ENCODE measurements around the gene CFAP298. TPM values are rescaled to one million over a fixed set of nuclear protein-coding genes. Genes with fewer than 3 reads are reported as not detected.

CFAP298 gene
- total RNA-seq, 1 donor from 2014 or later, result 43.8 TPM

GRCh38 chr21:32603131-32603530 lies 9.0 kb downstream of the CFAP298 start:
- Mint-ChIP-seq H3K4me1 (ENCODE audit: unreplicated experiment) (no peaks in the 10 kb centered on the region), H3K27ac (no peak overlapping the region), H3K36me3 (peaks cover 15% of the 10 kb centered on the region), H3K4me3 (no peak overlapping the region), H3K27me3 (no peaks in the 10 kb centered on the region), H3K9me3 (no peaks in the 10 kb centered on the region)
- DNase-seq (ENCODE audit: extremely low spot score, unreplicated experiment), result no peak
- TF ChIP-seq, protein P1, sequence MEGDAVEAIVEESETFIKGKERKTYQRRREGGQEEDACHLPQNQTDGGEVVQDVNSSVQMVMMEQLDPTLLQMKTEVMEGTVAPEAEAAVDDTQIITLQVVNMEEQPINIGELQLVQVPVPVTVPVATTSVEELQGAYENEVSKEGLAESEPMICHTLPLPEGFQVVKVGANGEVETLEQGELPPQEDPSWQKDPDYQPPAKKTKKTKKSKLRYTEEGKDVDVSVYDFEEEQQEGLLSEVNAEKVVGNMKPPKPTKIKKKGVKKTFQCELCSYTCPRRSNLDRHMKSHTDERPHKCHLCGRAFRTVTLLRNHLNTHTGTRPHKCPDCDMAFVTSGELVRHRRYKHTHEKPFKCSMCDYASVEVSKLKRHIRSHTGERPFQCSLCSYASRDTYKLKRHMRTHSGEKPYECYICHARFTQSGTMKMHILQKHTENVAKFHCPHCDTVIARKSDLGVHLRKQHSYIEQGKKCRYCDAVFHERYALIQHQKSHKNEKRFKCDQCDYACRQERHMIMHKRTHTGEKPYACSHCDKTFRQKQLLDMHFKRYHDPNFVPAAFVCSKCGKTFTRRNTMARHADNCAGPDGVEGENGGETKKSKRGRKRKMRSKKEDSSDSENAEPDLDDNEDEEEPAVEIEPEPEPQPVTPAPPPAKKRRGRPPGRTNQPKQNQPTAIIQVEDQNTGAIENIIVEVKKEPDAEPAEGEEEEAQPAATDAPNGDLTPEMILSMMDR (conservative IDR thresholded peaks at IDR 0.05), result no peak

GRCh38 chr21:32602099-32602498 lies 10.1 kb downstream of the CFAP298 start:
- Mint-ChIP-seq H3K27ac (no peak overlapping the region), H3K36me3 (peaks cover 15% of the 10 kb centered on the region), H3K4me3 (no peak overlapping the region), H3K9me3 (no peaks in the 10 kb centered on the region), H3K4me1 (ENCODE audit: unreplicated experiment) (no peaks in the 10 kb centered on the region), H3K27me3 (no peaks in the 10 kb centered on the region)
- no peak for DNase-seq (ENCODE audit: extremely low spot score, unreplicated experiment)
- TF ChIP-seq, protein P1 (conservative IDR thresholded peaks at IDR 0.05), result no peak

DNA sequence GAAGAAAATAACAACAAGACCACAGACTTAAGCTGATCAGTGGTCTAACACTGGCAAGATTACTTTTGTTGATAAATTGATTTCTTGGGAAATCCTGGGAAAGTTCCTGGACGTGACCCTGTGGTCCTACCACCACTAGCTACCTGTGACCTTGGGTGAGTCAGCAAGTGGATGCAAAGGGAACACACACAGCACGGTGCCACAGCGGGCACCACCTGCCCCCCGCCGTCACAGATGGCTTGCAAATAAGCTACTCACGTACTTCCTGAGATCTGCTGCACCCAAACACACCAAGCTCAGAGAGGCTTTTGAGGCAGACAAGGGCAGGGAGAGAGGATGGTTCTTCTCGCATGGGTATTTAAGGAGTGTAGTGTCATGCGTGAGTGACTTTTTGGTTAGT lies 12.7 kb downstream of the CFAP298 start:
- H3K27ac Mint-ChIP-seq, result no peak overlapping the region
- no peak for DNase-seq (ENCODE audit: extremely low spot score, unreplicated experiment)
- H3K4me3 Mint-ChIP-seq, result no peak overlapping the region
- TF ChIP-seq, protein P1 (conservative IDR thresholded peaks at IDR 0.05), result no peak
- H3K4me1 Mint-ChIP-seq (ENCODE audit: unreplicated experiment), result no peaks in the 10 kb centered on the region
- peaks cover 8% of the 10 kb centered on the region for H3K36me3 Mint-ChIP-seq
- no peaks in the 10 kb centered on the region for H3K27me3 Mint-ChIP-seq
- no peaks in the 10 kb centered on the region for H3K9me3 Mint-ChIP-seq

GRCh38 chr21:32599091-32599490 lies 13.1 kb downstream of the CFAP298 start:
- TF ChIP-seq, protein P1 (conservative IDR thresholded peaks at IDR 0.05), result no peak

DNA sequence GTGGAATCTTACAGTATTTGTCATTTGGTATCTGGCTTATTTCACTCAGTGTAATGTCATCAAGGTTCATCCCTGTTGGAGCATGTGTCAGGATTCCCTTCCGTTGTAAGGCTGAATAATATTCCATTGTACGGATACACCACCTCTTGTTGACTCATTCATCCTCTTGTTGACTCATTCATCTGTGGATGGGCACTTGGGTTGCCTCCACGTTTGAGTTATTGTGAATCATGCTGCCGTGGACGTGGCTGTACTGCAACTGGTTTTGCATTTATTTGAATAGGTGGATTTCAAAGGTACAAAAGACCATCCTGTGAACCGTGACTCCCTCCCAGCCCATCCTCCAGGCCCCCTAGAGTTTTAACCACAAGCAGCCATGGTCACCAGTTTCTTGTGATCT lies 15.0 kb downstream of the CFAP298 start:
- peaks cover 7% of the 10 kb centered on the region for H3K4me1 Mint-ChIP-seq (ENCODE audit: unreplicated experiment)
- TF ChIP-seq, protein P1 (conservative IDR thresholded peaks at IDR 0.05), result no peak
- no peak overlapping the region for H3K27ac Mint-ChIP-seq
- peaks cover 4% of the 10 kb centered on the region for H3K36me3 Mint-ChIP-seq
- H3K4me3 Mint-ChIP-seq, result no peak overlapping the region
- no peaks in the 10 kb centered on the region for H3K27me3 Mint-ChIP-seq
- H3K9me3 Mint-ChIP-seq, result no peaks in the 10 kb centered on the region
- DNase-seq (ENCODE audit: extremely low spot score, unreplicated experiment), result no peak

More at GRCh38 chr21:32599091-32599490, 13.1 kb downstream of the CFAP298 start:
- Mint-ChIP-seq H3K27me3 (no peaks in the 10 kb centered on the region), H3K4me1 (ENCODE audit: unreplicated experiment) (no peaks in the 10 kb centered on the region), H3K9me3 (no peaks in the 10 kb centered on the region), H3K4me3 (no peak overlapping the region), H3K36me3 (peaks cover 8% of the 10 kb centered on the region), H3K27ac (no peak overlapping the region)
- no peak for DNase-seq (ENCODE audit: extremely low spot score, unreplicated experiment)

DNA sequence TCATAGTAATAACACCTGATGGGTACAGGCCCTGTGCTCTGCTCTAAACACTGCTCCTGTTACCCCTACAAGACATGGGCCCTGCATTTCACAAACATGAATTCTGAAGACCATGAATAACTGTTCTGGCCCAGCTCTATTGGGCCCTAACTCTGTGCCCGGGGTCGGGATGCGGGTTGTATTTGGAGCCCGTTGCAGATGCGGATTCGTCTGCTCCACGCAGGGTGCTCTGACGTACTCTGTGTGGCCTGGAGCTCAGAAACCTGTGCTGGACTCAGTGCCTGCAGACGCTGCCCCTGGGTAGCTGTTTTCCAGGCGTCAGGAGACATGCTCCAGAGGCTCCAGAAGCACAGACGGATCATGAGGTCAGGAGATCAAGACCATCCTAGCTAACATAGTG lies 16.7 kb downstream of the CFAP298 start:
- no peak for DNase-seq (ENCODE audit: extremely low spot score, unreplicated experiment)
- H3K27me3 Mint-ChIP-seq, result no peaks in the 10 kb centered on the region
- no peaks in the 10 kb centered on the region for H3K36me3 Mint-ChIP-seq
- H3K9me3 Mint-ChIP-seq, result no peaks in the 10 kb centered on the region
- H3K4me1 Mint-ChIP-seq (ENCODE audit: unreplicated experiment), result peaks cover 7% of the 10 kb centered on the region
- H3K27ac Mint-ChIP-seq, result no peak overlapping the region
- TF ChIP-seq, protein P1 (conservative IDR thresholded peaks at IDR 0.05), result no peak
- H3K4me3 Mint-ChIP-seq, result no peak overlapping the region

Data from type B pancreatic cell (in vitro differentiated cells).